ENCODE results near the gene NCBP2.

The NCBP2 gene

GRCh38 chr3:196988241-196989029 is 46.1 kb upstream of the NCBP2 start:
- TF ChIP-seq ZBTB7A (IDR thresholded peaks at IDR 0.05; ENCODE audit: low read depth) (no peak), YY1 (IDR thresholded peaks at IDR 0.05; ENCODE audit: low read depth) (no peak), TEAD4 (IDR thresholded peaks at IDR 0.05) (no peak), EGR1 (IDR thresholded peaks at IDR 0.05) (no peak), FOXM1 (IDR thresholded peaks at IDR 0.05; ENCODE audit: borderline replicate concordance, low read depth) (no peak), CREB1 (IDR thresholded peaks at IDR 0.05; ENCODE audit: low read depth) (no peak), NFIC (IDR thresholded peaks at IDR 0.05) (no peak), CEBPB (IDR thresholded peaks at IDR 0.05) (no peak), USF1 (IDR thresholded peaks at IDR 0.05) (no peak), REST (IDR thresholded peaks at IDR 0.05; ENCODE audit: low read depth) (no peak), RAD21 (IDR thresholded peaks at IDR 0.05; ENCODE audit: low read depth) (peak; percentile 56), TCF12 (IDR thresholded peaks at IDR 0.05; ENCODE audit: low read depth) (no peak), MAX (IDR thresholded peaks at IDR 0.05) (0 out of 2 replicates have a peak, but pooled peaks have one; percentile 32)

- no peak for TF ChIP-seq USF1 (IDR thresholded peaks at IDR 0.05)
- TF ChIP-seq CEBPB (IDR thresholded peaks at IDR 0.05), result no peak
- TF ChIP-seq NFIC (IDR thresholded peaks at IDR 0.05), result no peak
- no peak for TF ChIP-seq RAD21 (IDR thresholded peaks at IDR 0.05; ENCODE audit: low read depth)
- no peak for TF ChIP-seq FOXM1 (IDR thresholded peaks at IDR 0.05; ENCODE audit: borderline replicate concordance, low read depth)
- TF ChIP-seq TEAD4 (IDR thresholded peaks at IDR 0.05), result no peak
- TF ChIP-seq MAX (IDR thresholded peaks at IDR 0.05), result no peak
- no peak for TF ChIP-seq EP300 (IDR thresholded peaks at IDR 0.05; ENCODE audit: borderline replicate concordance)
- TF ChIP-seq EGR1 (IDR thresholded peaks at IDR 0.05), result no peak
- TF ChIP-seq ZBTB7A (IDR thresholded peaks at IDR 0.05; ENCODE audit: low read depth), result no peak
- no peak for TF ChIP-seq TAF1 (IDR thresholded peaks at IDR 0.05; ENCODE audit: low read depth)
- no peak for TF ChIP-seq CREB1 (IDR thresholded peaks at IDR 0.05; ENCODE audit: low read depth)
- TF ChIP-seq YY1 (IDR thresholded peaks at IDR 0.05; ENCODE audit: low read depth), result no peak
- TF ChIP-seq REST (IDR thresholded peaks at IDR 0.05; ENCODE audit: low read depth), result no peak
- TF ChIP-seq TCF12 (IDR thresholded peaks at IDR 0.05; ENCODE audit: low read depth), result no peak
Measured at GRCh38 chr3:196987022-196987421, 44.7 kb upstream of the NCBP2 start.

- TF ChIP-seq CEBPB (IDR thresholded peaks at IDR 0.05) (0 out of 2 replicates have a peak, but pooled peaks have one; percentile 5), NFIC (IDR thresholded peaks at IDR 0.05) (no peak), MAX (IDR thresholded peaks at IDR 0.05) (no peak), REST (IDR thresholded peaks at IDR 0.05; ENCODE audit: low read depth) (no peak)
Measured at GRCh38 chr3:196985954-196986885, 43.9 kb upstream of the NCBP2 start.
